IPS-11a (cell line): ENCODE measurements around the gene CALML6.
A peak's percentile ranks its signal among the peaks of the same experiment; 100 is the strongest.

ENCODE experiments used
- H3K4me3 ChIP-seq: one replicate; pipeline ENCODE4 v1.5.1; 2013; ENCODE audit warnings: low read depth, low read length, control low read depth

Gene CALML6

DNA sequence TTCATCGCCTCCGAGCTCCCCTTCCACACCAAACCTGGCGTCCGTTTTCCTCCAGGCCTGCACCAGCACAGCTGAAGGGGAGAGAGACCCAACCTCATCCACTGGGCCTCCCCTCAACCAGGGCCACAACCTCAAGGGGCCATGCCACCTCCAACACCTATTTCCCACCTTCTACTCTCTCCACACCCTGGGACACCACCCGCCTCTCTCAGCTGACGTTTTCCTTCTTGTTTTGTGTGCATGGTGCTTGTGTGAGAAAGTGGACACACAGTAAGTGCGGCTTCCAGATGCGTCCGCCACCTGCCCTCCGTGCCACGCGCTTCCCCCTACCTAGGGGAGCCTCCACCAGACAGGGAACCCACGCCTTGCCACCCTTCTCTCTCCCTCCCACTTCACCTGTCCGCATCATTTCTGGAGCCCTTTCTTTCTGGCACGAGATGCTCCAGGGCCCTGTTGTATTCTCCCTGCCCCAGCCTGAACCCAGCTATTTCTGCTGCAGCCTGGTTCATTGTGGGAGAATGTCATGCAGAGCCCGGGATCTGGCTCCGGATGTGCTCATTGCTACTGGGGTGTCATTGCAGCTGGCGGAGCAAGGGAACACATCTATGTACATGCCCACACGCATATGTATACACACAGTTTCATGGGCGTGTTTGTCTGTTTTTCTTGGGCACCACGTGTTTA lies 22.8 kb upstream of the CALML6 start:
- peak overlapping the region; percentile 33 for H3K4me3 ChIP-seq

DNA sequence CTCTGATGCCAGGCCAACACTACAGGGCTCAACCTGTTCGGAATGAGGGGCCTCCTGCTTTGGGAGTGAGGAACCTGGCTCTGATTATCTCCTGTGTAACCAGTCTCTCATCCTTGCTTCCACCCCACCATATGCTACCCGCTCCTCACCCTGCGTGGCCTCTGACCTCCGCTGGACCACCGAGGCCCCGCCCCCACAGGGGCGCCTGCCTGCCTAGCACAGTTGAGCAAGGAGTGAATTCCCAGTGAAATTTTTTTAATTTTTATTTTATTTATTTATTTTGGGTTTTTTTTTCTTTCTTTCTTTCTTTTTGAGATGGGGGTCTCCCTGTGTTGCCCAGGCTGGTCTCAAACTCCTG lies 22.3 kb upstream of the CALML6 start:
- H3K4me3 ChIP-seq = no peak overlapping the region

DNA sequence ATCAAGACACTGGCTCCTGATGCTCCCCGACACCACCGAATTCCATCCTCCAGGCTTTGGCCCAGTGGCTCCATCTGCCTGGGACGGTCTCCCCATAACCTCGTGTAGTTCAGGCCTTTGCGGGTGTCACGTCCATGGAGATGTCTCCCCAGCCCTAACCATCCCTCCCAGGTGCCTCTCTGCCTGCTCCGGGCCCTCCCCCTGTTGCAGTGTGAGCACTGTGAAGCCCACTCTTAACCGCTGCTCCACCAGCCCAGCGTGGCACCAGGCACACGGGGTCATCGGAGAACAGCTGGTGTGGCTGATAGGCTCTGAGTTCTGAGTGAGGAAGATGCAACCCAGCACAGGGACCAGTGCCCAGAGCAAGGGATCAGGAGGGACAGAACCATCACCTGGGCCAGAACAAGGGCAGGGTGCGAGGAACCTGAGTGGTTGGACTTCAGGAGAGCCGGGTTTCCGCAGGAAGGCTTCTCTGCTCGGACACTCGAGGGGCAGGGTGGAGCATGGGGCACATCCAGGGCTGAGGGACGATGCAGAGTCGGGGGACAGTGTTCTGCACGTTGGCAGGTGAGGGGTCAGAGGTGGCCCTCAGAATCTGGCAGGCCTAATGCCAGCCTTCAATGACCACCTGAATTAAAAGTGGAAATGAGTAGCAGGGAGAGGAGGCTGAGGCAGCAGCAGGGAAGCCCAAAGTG lies 21.6 kb upstream of the CALML6 start:
- H3K4me3 ChIP-seq = no peak overlapping the region

DNA sequence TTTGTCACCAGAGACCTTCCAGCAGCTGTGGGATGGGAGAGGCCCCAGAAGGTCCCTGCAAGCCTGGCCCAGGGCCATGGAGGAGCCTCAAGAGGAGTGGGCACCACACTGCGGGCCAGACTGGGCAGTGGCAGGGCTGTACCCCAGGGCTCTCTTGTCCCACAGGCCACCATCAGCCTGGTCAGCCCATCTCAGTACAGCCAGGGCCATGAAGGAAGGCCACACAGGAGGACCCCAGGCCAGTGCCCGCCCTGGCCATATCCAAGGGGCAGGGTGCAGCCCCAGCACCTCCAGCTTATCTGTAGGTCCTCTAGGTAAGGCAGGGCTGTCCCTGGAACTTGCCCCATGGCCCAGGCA lies 21.1 kb upstream of the CALML6 start:
- H3K4me3 ChIP-seq = no peak overlapping the region

DNA sequence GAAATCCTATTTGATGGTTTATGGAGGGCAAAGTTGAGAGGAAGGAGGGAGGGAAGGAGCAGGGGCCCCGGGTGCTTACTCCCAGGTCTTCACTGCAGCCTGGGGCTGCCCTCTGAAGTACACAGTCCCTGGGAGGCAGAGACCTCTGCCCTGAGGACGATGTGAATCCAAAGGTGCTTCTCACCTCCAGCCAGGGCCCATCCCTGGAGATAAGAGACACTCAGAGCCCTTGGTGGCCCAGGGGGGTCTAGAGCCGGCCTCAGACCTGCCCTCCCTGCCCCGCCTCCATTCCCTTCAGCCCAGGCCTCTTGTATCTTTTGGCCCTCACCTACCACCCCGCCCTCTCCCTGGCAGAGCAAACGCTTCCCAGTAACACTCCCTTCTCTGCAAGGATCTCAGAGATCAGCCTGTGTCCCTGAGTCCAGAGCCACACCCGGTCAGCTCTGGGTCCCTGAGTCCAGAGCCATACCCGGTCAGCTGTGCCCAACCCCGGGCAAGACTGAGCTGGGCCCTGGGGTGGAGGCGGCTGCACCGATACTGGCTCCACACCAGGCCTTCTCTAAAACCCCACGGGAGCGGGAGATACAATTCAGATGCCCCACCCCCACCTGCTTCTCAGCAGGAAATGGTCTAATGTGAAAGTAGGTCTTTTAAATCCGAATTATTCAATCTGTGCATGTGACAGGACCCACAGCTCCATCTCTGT lies 20.6 kb upstream of the CALML6 start:
- H3K4me3 ChIP-seq = no peak overlapping the region

DNA sequence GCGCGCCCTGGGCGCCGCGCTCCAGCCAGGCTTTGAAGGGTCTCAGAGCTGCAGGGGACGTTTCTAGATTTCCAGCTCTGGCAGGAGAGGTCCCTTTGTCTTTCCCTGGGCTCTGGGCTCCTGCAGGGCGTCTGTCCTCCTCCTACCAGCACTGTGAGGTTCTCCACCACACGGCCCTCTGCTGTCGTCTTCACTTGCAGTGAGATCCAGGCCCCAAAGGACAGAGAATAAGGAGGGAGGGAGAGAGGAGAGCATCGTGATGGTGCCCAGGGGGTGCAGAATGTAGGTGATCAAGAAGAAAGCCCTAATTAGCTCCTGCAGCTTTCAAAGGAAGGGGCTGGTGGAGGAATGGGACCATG lies 20.0 kb upstream of the CALML6 start:
- no peak overlapping the region for H3K4me3 ChIP-seq

DNA sequence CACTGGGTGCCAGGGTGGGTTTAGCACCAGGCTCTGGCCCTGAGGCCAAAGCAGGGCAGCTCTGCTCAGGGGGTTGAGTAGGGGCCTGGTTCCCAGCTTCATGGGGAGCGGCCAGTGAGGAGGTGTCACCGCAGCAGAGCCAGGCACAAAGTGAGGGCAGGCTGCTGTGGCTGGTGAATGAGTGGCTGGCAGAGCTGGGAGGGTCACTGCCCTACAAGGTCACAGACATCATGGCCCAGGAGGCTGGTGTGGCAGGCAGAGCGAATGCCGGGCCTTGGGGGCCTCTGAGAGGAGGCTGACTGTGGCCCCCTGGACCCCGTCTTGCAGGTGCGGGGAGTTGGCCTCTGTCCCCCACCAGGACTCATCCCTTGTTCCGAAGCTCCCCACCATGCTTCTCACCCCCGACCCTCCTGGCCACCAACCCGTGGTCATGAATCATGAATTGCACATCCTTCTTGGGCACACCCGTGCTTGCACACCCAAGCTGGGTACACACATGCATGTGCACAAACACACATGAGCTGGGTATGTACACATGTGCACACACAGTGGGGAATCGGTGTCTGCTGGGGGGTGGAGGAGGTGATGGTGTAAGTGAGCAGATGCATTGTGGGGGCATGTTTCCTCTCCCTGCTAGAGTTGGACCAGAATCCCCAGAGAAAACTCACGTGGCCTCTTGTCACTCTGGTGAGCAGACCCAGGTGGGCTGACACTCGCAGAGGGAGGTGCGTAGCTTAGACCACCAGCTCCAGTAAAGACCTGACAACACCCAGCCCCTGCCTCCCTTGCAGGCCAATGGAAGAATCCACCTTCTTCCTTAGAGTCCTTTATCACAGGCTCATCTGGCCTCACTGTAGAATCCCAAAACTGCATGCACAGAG lies 19.4 kb upstream of the CALML6 start:
- H3K4me3 ChIP-seq = no peak overlapping the region

DNA sequence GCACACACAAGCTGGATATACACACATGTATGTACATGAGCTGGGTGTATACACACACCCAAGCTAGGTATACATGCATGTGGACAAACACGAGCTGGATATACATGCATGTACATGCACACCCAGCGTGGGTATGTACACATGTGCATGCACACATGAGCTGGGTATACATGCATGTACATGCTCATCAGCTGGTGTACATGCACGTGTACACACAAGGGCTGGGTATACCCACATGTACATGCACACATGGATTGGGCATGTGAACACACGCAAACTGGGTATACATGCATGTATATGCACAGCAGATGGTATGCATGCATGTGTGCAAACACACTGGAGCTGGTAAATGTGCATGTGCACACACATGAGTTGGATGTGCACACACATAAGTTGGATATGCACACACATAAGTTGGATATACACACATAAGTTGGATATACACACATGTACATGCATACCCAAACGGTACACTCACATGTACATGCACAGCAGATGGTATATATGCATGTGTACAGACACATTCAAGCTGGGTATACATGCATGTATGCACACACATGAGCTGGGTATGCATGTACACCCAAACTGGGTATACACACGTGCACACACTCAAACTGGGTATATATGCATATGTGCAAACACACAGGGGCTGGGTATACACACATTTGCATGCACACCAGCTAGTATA lies 16.7 kb upstream of the CALML6 start:
- H3K4me3 ChIP-seq = no peak overlapping the region

DNA sequence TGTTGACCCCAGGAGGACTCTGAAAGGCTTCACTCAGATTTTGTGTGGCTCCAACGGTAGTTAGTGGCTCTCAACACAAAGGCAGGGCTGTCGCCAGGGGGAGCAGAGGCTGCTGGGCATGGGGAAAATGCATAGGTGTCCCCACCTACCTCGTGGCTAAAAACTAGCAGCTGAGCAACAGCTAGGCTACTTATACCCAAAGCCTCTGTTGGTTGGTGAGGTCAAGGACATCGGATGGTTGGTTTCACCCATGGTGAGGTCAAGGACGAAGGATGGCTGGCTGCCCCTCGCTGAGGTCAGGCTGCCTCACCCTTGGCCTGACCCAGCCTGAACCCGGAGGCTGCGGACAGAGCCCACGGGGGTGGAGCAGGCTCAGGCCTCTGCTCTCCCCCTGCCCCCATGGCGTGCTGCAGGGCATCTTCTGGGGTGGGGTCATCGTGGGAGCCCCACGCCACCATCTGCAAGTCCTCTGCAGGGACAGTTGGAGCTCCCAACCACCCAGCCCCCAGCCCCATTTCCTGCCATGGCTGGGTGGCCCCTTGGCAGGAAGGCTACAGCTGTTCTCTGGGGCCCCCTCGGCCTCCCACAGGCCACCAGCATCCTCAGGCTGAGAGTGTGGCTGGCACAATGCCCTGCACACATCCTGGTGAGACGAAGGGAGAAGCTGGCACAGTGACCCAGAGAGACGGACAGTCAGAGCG lies 15.6 kb upstream of the CALML6 start:
- H3K4me3 ChIP-seq = no peak overlapping the region

DNA sequence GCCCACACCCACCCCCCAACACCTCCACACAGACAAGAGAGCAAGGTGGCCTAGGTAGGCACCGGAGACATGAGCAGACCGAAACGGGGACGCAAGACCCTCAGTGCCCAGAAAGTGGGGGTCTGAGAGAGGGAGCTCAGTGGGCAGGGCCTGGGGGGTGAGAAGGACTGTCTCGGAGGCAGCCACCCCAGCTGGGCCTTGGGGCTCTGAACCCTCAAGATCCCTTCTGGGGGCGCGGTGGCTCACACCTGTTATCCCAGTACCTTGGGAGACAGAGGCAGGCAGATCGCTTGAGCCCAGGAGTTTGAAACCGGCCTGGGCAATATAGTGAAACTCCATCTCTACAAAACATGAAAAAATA lies 15.1 kb upstream of the CALML6 start:
- H3K4me3 ChIP-seq = no peak overlapping the region

DNA sequence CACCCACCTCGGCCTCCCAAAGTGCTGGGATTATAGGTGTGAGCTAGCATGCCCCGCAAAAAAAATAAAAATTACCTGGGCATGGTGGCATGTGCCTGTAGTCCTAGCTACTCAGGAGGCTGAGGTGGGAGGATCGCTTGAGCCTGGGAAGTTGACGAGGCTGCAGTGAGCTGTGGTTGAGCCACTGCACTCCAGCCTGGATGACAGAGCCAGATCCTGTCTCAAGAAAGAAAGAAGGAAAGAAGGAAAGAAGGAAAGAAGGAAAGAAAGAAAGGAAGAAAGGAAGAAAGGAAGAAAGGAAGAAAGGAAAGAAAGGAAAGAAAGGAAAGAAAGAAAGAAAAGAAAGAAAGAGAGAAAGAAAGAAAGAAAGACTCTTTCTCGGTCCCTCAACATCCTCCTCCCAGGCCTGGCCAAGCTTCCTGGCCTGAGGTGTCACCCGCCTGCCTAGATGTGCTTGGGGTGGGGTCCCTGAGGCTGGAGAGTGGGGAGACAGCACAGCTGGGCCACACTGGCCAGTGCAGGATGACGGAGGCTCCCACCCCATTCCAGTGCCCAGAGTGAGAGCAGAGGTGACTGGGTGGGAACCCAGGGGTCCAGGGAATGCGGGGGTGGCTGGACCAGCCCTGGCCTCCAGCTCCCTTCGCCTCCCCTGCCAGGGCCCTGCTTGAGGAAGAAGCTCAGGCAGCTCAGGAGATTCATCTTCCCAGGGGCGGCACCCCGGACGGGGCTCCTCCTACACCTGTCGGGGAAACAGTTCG lies 14.0 kb upstream of the CALML6 start:
- no peak overlapping the region for H3K4me3 ChIP-seq

DNA sequence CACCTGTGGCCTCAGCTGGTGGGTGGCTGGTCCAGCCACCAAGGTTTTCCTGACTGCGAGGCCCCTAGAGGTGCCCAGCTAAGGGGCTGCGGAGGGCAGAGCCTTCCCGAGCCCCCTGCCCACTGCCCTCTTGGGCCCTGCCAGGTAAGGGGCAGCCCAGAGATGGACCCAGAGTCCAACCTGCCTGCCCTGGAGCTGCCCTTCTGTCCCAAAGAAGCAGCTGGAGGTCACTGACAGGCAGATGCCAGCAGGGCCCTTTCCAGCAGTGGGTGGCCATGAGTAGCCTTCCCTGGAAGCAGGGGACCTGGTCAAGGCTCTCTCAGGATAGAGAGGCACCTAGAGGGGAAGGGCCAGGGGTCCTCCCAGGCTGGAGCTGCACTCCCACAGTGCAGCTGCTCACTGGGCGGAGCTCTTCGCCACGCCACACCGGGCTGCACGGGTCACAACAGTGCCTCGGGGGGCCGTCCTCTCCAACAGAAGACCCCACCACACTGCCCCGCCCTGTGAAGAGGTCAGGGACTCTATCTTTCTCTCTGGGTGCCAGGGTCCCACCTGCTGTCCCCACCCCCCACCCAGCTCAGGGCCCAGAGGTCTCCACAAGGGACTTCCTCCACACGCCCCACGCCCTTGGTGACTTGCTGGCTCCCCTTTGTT lies 13.3 kb upstream of the CALML6 start:
- H3K4me3 ChIP-seq = no peak overlapping the region

DNA sequence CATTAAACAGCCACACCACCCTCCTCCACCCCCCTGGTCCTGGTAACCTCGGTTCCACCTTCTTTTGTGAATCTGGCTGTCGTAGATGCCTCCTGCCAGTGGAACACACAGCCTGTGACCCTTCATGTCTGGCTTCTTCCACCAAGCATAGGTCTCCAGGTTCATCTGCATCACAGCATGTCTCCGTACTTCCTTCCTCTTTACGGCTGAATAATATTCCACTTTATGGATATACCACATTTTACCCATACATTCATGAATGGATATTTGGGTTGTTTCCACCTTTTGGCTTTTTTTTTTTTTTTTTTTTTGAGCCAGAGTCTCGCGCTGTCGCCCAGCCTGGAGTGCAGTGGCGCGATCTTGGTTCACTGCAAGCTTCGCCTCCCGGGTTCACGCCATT lies 11.8 kb upstream of the CALML6 start:
- no peak overlapping the region for H3K4me3 ChIP-seq

DNA sequence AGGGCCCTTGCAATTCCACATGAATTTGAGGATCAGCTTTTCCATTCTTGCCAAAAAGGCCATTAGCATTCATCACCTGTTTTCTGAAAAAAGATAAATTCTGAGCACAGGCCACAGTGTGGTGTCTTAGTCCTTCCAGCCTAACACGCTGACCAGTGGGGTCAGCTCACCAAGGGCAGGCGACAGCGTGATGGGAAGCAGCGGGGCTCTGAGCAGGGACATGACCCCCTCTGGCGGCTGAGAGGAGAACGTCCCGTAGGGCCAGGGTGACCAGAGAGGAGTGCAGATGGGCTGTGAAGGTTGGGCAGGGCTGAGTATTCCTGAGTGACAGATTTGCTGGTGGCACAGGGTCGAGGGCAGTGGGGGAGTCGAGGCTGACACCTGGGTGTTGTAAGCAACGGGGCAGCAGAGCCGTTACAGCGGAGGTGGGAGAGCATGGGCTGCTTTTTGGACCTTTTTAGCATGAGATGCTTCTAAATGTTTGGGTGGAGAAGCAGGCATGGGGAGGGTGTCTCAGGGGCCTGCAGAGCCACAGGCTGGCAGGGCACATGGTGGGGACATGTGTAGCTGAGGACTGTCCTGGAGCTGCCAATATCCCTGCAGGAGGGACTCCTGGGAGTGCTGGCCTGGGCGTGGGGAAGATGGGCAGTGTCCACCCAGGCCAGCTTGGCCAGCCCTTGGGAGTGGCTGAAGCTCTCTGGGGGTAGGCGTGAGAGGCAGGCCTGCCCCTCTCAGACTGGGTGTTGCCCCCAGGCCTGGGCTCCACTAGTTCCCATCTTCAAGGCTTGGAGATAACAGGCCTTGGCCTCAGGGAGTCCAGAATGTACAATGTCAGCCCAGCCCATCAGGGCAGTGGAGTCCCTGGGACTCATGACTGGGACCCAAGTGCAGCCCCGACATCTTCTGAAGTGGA lies 8.6 kb upstream of the CALML6 start:
- no peak overlapping the region for H3K4me3 ChIP-seq

DNA sequence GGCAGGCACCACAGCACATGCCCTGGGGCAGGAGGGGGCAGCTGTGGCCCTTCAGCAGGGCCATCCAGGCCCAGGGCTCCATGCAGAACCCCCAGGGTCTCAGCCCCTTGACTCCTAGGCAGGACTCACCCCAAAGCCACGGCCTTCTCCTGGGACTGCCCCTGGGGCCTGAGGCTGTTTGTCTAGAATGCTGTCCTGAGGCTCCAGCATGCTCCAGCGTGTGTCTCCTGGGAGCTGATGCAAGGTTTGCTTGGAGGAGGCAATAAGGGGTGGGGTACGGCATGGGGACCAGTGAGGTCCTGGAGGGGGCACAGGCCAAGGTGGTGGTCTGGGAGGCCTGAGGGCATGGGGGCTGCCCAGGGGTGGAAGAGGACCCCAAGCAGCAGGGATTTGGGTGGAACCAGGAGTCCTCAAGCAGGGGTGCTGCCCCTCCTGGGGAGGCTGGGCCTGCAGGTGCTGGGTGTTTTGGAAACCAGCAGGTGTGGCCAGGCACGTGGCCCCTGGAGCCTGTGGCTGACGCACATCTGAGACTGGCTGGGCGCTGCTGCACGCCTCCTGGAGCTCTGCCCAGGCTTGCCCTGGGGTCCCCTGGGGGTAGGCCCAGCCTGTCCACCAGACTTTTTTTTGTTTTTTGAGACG lies 7.8 kb upstream of the CALML6 start:
- no peak overlapping the region for H3K4me3 ChIP-seq

DNA sequence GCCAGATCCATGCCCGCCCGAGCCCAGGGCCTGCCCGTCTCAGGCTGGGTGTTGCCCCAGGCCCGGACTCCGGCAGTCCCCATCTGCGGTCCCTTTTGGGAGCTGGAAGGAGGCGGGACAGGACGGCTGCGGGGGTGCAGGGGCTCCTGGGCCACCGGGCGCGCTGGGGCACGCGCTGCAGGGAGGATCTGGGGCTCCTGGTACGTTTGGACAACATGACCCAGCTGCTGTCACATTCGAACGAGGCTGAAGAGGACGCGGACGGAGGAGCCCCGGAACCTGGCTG lies 6.6 kb upstream of the CALML6 start:
- H3K4me3 ChIP-seq = peak overlapping the region; percentile 56

DNA sequence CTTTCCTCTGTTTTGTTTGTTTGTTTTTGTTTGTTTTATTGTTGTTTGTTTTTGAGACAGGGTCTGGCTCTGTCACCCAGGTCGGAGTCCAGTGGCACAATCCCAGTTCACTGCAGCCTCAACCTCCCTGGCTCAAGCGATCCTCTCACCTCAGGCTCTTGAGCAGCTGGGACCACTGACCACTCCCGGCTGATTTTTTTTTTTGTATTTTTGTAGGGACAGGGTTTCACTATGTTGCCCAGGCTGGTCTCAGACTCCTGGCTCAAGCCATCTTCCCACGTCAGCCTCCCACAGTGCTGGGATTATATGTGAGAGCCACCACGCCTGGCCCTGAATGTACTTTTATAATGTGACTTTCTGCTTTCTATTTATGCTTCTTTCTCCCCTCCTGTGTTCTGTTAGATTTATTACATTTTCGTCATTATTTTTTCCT lies 5.0 kb upstream of the CALML6 start:
- H3K4me3 ChIP-seq = no peak overlapping the region
